Esophagus squamous epithelium (tissue), 5 donors: Measurements from ENCODE around the gene JPH3. TPM values are rescaled to one million over a fixed set of nuclear protein-coding genes. Genes with fewer than 3 reads are reported as not detected.

Experiments
- DNase-seq: peaks from one replicate; lab custom pipeline; 2025; lab: John Stamatoyannopoulos, UW
- H3K27ac ChIP-seq, 4 donors: fragments of 200-600 bp; sonication (generic); one replicate each; pipeline ENCODE4 v1.5.1; 2016 to 2019; ENCODE audit warnings: mild to moderate bottlenecking in 1 of 4
- H3K27me3 ChIP-seq, 4 donors: fragments of 200-600 bp; sonication (generic); 1 replicate in 3 of 4; 2 replicates in 1 of 4; pipeline versions ENCODE4 v1.5.1 to v1.6.0; 2017 to 2021; ENCODE audit warnings: antibody characterized with exemption in 1 of 4
- H3K36me3 ChIP-seq, 3 donors: fragments of 200-600 bp; sonication (generic); one replicate each; pipeline ENCODE4 v1.5.1; 2016 to 2019
- H3K4me1 ChIP-seq, 3 donors: fragments of 200-600 bp; sonication (generic); one replicate each; pipeline ENCODE4 v1.5.1; 2017 to 2019
- H3K4me3 ChIP-seq, 4 donors: fragments of 200-600 bp; sonication (generic); 1 replicate in 3 of 4; 2 replicates in 1 of 4; pipeline ENCODE4 v1.5.1; 2016 to 2019; ENCODE audit warnings: mild to moderate bottlenecking in 2 of 4, moderate library complexity in 1 of 4
- H3K9me3 ChIP-seq, 3 donors: fragments of 200-600 bp; sonication (generic); one replicate each; pipeline ENCODE4 v1.5.1; 2016 to 2019
- POLR2A ChIP-seq, 4 donors: fragments of 450-650 bp; IDR thresholded peaks; one replicate each; pipeline ENCODE4 v1.6.1; 2017; ENCODE audit warnings: antibody characterized with exemption in 4 of 4, mild to moderate bottlenecking in 4 of 4, moderate library complexity in 3 of 4
- WGBS, 2 donors: methylation state at CpG; one replicate each; pipeline ENCODE4 v1.1.5; 2018; 5-methylcytosine and 5-hydroxymethylcytosine counted together
- intact Hi-C: fragments of 100-400 bp; cut with DNase I; formaldehyde crosslinking; loops from one replicate; pipeline ENCODE4 v1.15.0; 2022
- total RNA-seq, 4 donors: library from RNA; depleted of rRNA; stranded (reverse); fragments of >200 nt; gene quantifications; one replicate each; pipeline ENCODE4 v1.1.0, GENCODE V29; 2016
- TF ChIP-seq, protein P1 (sequence below), 6 experiments: fragments of 450-650 bp in 4 of 6; fragments of 200-600 bp in 2 of 6; sonication (generic) in 2 of 6; IDR thresholded peaks; one replicate each; pipeline ENCODE4 v1.5.1; 2016 to 2019; ENCODE audit warnings: antibody characterized with exemption in 6 of 6, mild to moderate bottlenecking in 4 of 6, moderate library complexity in 4 of 6
- donor health status: DM: yes; HTN: yes; CAD: no.

The JPH3 gene
- total RNA-seq, 4 donors from 2014 or later: 0.29 to 0.76 (median 0.45) TPM; not detected in 1

DNA sequence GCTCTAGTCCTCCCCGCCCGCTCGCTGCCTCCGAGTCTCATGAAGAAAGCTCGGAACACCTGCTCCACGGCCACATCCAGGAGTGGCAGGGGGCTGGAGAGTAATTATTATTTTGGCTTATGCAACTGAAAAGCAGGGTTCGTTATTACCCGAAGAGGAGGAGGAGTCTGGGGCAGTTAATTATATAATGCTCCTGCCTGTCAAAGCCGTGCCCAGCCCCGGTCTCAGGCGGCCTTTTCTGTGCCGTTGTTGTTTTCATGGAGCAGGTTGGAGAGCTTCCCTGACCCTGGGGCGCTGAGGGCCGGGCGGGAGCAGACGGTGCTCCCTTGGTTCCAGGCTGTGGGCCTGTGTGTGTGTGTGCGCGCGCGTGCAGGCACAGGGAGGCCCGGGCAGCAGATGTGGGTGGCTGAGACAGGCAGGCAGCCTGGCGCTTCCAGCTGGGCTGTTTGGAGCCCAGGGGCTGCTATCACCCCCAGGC is 2.4 kb downstream of the JPH3 start:
- intact Hi-C loops: no loop called here
- no peaks in the 10 kb centered on the region for H3K36me3 ChIP-seq
- no peak for TF ChIP-seq POLR2A (IDR thresholded peaks at IDR 0.05)
- TF ChIP-seq, protein P1, sequence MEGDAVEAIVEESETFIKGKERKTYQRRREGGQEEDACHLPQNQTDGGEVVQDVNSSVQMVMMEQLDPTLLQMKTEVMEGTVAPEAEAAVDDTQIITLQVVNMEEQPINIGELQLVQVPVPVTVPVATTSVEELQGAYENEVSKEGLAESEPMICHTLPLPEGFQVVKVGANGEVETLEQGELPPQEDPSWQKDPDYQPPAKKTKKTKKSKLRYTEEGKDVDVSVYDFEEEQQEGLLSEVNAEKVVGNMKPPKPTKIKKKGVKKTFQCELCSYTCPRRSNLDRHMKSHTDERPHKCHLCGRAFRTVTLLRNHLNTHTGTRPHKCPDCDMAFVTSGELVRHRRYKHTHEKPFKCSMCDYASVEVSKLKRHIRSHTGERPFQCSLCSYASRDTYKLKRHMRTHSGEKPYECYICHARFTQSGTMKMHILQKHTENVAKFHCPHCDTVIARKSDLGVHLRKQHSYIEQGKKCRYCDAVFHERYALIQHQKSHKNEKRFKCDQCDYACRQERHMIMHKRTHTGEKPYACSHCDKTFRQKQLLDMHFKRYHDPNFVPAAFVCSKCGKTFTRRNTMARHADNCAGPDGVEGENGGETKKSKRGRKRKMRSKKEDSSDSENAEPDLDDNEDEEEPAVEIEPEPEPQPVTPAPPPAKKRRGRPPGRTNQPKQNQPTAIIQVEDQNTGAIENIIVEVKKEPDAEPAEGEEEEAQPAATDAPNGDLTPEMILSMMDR (IDR thresholded peaks at IDR 0.05): no peak
- peaks cover 13 to 96% (median 23%) of the 10 kb centered on the region in 4 donors for H3K27me3 ChIP-seq
- no peaks in the 10 kb centered on the region for H3K9me3 ChIP-seq
- 25 to 48% methylated on average over 6 to 11 of the region's 22 CpGs for WGBS, 2 donors
- H3K27ac ChIP-seq: no peak overlapping the region
- H3K4me3 ChIP-seq: no peak overlapping the region
- DNase-seq: no peak
- peaks cover 4 to 25% (median 9%) of the 10 kb centered on the region in 3 donors for H3K4me1 ChIP-seq

DNA sequence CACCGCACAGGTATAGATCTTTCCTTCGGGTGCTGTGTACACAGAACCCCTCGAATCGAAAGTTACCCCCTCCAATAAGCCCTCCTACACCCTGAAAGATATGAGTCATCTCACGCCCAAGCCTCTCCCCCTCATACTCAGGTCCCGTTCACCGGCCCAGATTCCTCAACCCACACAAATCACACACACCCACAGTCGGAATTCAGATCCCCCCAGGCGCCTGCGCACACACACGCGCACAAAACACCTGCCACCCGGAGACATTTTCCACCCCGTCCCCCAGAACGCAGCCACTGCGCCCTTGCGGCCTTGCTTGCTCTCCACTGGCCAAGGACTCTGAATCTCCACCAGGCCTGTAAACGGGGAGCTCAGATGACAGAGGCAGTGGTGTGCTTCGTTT is 4.9 kb downstream of the JPH3 start:
- 75 to 83% methylated on average over 16 to 19 of the region's 19 CpGs for WGBS, 2 donors
- TF ChIP-seq, protein P1 (IDR thresholded peaks at IDR 0.05): no peak
- no peak for TF ChIP-seq POLR2A (IDR thresholded peaks at IDR 0.05)
- Histone ChIP-seq H3K9me3 (no peaks in the 10 kb centered on the region), H3K36me3 (no peaks in the 10 kb centered on the region), H3K27ac (no peak overlapping the region), H3K4me1 (peaks cover 4 to 17% (median 5%) of the 10 kb centered on the region in 3 donors), H3K27me3 (peaks cover 12 to 90% (median 12%) of the 10 kb centered on the region in 4 donors), H3K4me3 (no peak overlapping the region)
- DNase-seq: no peak
- intact Hi-C loops: no loop called here

DNA sequence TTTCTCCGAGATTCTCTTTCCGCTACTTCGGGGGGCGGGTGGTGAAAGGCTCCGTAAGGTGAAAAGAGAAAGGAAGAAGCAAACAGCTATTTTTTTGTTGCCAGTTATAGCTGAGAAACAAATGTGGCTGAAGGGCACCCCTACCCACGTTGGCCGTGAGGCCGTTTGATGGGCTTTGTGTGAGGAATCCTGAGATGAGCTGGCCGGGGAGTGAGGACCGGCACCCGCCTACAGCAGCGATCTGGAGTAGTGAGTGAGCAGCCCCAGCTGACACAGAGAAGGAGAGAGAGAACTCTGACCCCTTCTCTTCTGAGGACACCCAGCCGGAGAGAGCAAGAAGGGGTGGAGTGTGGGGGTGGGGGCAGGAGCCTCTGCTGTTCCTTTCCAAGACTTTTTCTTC is 5.6 kb downstream of the JPH3 start:
- DNase-seq: no peak
- Histone ChIP-seq H3K27ac (no peak overlapping the region), H3K36me3 (no peaks in the 10 kb centered on the region), H3K4me1 (peaks cover 3 to 14% (median 3%) of the 10 kb centered on the region in 3 donors), H3K9me3 (no peaks in the 10 kb centered on the region), H3K27me3 (peaks cover 11 to 90% (median 11%) of the 10 kb centered on the region in 4 donors), H3K4me3 (no peak overlapping the region)
- 83% methylated on average over 10 to 12 of the region's 13 CpGs for WGBS, 2 donors
- intact Hi-C loops: no loop called here
- TF ChIP-seq POLR2A (IDR thresholded peaks at IDR 0.05): no peak
- TF ChIP-seq, protein P1 (IDR thresholded peaks at IDR 0.05): no peak

DNA sequence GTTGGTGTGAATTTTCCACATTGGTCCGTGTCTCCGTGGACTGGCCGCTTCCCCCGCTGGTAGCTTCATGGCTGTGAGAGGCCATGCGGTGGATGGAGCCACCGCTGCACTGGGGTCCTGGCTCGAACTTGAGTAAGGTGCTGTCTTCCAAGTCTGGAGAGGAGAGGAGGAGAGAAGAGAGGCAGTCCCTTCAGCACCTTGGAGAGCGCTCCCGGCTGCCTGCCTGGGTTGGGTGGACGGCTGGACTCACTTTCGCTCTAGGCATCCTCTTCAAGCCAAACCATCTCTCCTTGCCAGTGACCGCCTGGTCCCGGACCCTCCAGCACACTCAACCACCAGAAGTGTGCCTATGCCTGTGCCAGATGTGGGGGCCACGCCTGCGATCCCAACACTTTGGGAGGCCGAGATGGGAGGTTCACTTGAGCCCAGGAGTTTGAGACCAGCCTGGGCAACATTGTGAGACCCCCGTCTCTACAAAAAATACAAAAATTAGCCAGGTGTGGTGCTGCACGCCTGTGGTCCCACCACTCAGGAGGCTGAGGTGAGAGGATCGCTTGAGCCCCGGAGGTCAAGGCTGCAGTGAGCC is 6.2 kb downstream of the JPH3 start:
- H3K27ac ChIP-seq: no peak overlapping the region
- H3K4me1 ChIP-seq: peaks cover 0 to 7% (median 0%) of the 10 kb centered on the region in 3 donors
- intact Hi-C loops: no loop called here
- no peak for DNase-seq
- H3K27me3 ChIP-seq: peaks cover 5 to 84% (median 6%) of the 10 kb centered on the region in 4 donors
- 30 to 31% methylated on average over 4 to 5 of the region's 20 CpGs for WGBS, 2 donors
- H3K36me3 ChIP-seq: no peaks in the 10 kb centered on the region
- no peak overlapping the region for H3K4me3 ChIP-seq
- TF ChIP-seq POLR2A (IDR thresholded peaks at IDR 0.05): no peak
- TF ChIP-seq, protein P1 (IDR thresholded peaks at IDR 0.05): no peak
- H3K9me3 ChIP-seq: no peaks in the 10 kb centered on the region

DNA sequence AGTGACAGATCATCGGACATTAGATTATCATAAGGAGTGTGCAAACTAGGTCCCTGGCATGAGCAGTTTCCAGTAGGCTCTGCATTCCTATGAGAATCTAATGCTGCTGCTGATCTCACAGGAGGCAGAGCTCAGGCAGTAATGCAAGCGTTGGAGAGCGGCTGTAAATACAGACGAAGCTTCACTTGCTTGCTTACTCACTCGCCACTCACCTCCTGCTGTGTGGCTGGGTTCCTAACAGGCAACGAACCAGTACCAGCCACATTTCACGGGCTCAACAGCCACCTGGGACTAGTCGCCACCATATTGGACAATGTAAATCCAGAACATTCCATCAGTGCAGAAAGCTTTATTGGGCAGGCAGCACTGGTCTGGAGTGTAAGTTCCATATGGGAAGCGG is 7.7 kb downstream of the JPH3 start:
- H3K27ac ChIP-seq: no peak overlapping the region
- H3K27me3 ChIP-seq: peaks cover 0 to 68% (median 1%) of the 10 kb centered on the region in 4 donors
- no peaks in the 10 kb centered on the region for H3K9me3 ChIP-seq
- TF ChIP-seq, protein P1 (IDR thresholded peaks at IDR 0.05): no peak
- TF ChIP-seq POLR2A (IDR thresholded peaks at IDR 0.05): no peak
- no peak for DNase-seq
- WGBS, 2 donors: 78 to 83% methylated on average over 7 to 8 of the region's 9 CpGs
- intact Hi-C loops: no loop called here
- no peaks in the 10 kb centered on the region for H3K4me1 ChIP-seq
- no peak overlapping the region for H3K4me3 ChIP-seq
- H3K36me3 ChIP-seq: no peaks in the 10 kb centered on the region
